Naive thymus-derived CD8-positive, alpha-beta T cell (primary cell): ENCODE measurements around the gene IFT122. TPM values are rescaled to one million over a fixed set of nuclear protein-coding genes. Genes with fewer than 3 reads are reported as not detected.

Source experiments
- ATAC-seq, 2 donors: fragments of 150-1000 bp; cut with Tn5 transposase in 1 of 2; sonication (Bioruptor Pico), chemical (Tn5 transposase) in 1 of 2; 1 replicate in 1 of 2; 2 replicates in 1 of 2; pipeline ENCODE4 v1.10.0; 2021; ENCODE audit warnings: mild to moderate bottlenecking in 2 of 2, moderate library complexity in 2 of 2
- POLR2A ChIA-PET: fragments of 350-600 bp; sonication (Branson Sonifier 250); formaldehyde crosslinking; loops from one replicate; lab custom pipeline; 2021; ENCODE audit warnings: antibody characterized with exemption; lab: Charles Lee
- DNase-seq, 10 donors: peaks; one replicate each; pipeline versions ENCODE4 v3.0.0 to v3.0.0-alpha.2; 2020 to 2022
- H3K27ac Mint-ChIP-seq, 10 donors: one replicate each; pipeline ENCODE4 v1.8.0; 2020 to 2022; ENCODE audit warnings: mild to moderate bottlenecking in 10 of 10, mixed read lengths in 10 of 10, moderate library complexity in 4 of 10, inconsistent platforms in 1 of 10
- H3K27me3 Mint-ChIP-seq, 5 donors: one replicate each; pipeline ENCODE4 v1.8.0; 2021 to 2022; ENCODE audit warnings: mixed read lengths in 5 of 5
- H3K36me3 Mint-ChIP-seq, 3 donors: one replicate each; pipeline ENCODE4 v1.8.0; 2020 to 2022; ENCODE audit warnings: mixed read lengths in 3 of 3, mild to moderate bottlenecking in 2 of 3, inconsistent platforms in 1 of 3
- H3K4me1 Mint-ChIP-seq, 4 donors: one replicate each; pipeline ENCODE4 v1.8.0; 2021 to 2022; ENCODE audit warnings: mixed read lengths in 4 of 4
- H3K4me3 Mint-ChIP-seq, 10 donors: one replicate each; pipeline ENCODE4 v1.8.0; 2020 to 2022; ENCODE audit warnings: mild to moderate bottlenecking in 10 of 10, mixed read lengths in 10 of 10, moderate library complexity in 6 of 10, inconsistent platforms in 1 of 10
- H3K9me3 Mint-ChIP-seq, 9 donors: one replicate each; pipeline ENCODE4 v1.8.0; 2020 to 2022; ENCODE audit warnings: mixed read lengths in 9 of 9, mild to moderate bottlenecking in 3 of 9, inconsistent platforms in 1 of 9, moderate library complexity in 1 of 9
- polyA plus RNA-seq, 3 donors: library from polyadenylated mRNA; unstranded; fragments of 300-500 nt; fragmentation: Illumina TruSeq; gene quantifications; one replicate each; pipeline ENCODE4 v1.2.3, GENCODE V29; 2021
- total RNA-seq, 8 experiments: library from RNA in 2 of 8; stranded (reverse) in 2 of 8; gene quantifications; one replicate each; pipeline ENCODE4 v1.2.3 and lab custom pipeline; 2021 to 2026

Gene IFT122
- total and polyA plus RNA-seq, 5 experiments from 2014 or later, result 3.3 to 25.2 (median 6.5) TPM

DNA sequence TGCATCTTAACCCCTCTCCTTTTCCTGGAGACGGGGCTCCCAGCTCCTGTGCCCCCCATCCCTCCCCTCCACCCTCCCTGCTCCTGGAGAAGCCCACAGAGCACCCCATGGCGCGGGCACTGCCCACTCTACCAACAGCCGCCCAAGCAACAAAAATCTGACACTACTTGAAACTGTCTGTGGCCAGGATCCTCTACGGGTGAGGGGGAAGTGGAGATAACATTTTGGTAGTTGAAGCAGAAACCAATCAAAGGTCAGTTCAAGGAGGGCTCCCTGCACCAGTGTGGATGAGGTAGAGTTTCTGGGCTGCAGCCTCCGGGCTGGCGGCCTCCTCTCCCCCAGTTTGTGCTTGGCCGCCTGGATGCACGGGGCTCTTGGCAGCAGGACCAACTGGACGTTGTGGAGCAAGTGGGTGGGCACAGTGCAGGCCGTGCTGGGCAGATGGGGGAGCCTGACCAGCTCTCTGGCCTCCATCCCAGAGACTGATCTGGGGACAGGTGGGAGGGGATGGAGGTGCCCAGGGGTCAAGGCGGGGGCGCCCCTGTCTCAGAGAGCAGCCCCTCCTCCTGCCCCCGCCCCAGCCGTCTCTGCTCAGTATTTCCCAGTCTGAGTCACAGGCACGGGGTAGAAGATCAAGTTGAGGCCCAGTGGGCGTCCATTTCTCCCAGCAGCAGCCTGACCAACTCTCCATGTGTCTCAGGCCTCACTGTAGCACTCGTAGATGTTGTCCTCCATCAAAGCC lies 115.8 kb downstream of the IFT122 start:
- H3K4me1 Mint-ChIP-seq, result peaks cover 5 to 27% (median 15%) of the 10 kb centered on the region in 4 donors
- DNase-seq (no peak), ATAC-seq (no peak)
- POLR2A ChIA-PET, result interaction anchor here (1.2 kb wide), 1 partner anchor 50 kb away, joined by 4 read pairs; no protein-coding TSS in a partner anchor
- H3K9me3 Mint-ChIP-seq, result no peaks in the 10 kb centered on the region
- H3K27ac Mint-ChIP-seq, result peak overlapping the region in 1 of 10 donors; percentile 20
- no peaks in the 10 kb centered on the region for H3K36me3 Mint-ChIP-seq
- peaks cover 0 to 12% (median 2%) of the 10 kb centered on the region in 5 donors for H3K27me3 Mint-ChIP-seq
- no peak overlapping the region for H3K4me3 Mint-ChIP-seq

DNA sequence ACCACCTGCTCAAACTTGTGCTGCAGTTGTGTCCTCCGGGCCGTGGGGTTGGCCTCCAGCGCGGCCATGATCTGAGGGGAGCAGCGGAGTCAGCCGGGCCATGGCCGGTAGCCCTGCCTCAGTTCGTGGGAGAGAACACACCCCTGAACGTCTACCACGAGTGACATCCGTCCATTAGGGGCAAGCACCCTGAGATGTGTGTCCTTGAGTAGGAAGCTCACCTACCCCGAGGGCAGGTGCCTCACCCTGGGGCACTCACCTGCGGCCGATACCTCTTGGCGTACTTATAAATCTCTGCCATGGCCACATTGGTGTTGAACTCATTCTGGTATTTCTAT lies 116.3 kb downstream of the IFT122 start:
- Mint-ChIP-seq H3K4me1 (peaks cover 5 to 28% (median 15%) of the 10 kb centered on the region in 4 donors), H3K27me3 (peaks cover 0 to 12% (median 2%) of the 10 kb centered on the region in 5 donors)

DNA sequence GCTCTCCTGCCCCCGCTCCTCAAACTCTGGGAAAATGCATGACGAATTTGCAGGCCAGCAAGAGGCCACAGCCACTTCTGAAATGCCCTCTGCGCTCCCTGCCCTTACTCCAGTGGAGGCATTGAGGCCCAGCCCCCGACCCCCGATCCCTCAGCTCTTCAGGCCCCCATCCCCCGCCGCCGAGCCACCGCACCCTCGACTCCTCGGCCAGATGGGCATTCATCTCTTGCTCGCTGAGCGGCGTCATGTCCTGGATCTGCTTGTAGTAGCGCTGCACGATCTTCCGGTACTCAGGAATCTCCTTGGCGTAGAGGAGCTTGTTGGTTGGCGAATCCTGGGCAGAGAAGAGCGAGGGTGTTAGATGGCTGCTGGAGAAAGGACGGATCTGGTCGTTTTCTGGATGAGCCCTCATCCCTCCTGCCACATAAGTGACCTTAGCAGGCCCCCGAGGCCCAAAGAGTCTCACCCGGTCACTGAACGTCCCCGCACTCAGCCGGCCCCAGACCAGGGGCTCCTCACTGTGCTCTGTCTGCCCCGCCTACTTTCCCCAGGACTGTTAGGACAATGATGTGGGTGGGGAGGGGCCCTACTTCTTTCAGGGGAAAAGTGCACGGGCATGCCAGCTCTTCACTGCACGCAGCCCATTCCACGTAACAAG lies 117.0 kb downstream of the IFT122 start:
- Mint-ChIP-seq H3K4me3 (peak overlapping the region in 1 of 10 donors; percentile 25), H3K27me3 (peaks cover 0 to 12% (median 2%) of the 10 kb centered on the region in 5 donors), H3K4me1 (peaks cover 5 to 28% (median 15%) of the 10 kb centered on the region in 4 donors), H3K27ac (peak overlapping the region in 1 of 10 donors; percentile 15), H3K36me3 (no peaks in the 10 kb centered on the region), H3K9me3 (no peaks in the 10 kb centered on the region)
- ATAC-seq (no peak), DNase-seq (no peak)
- POLR2A ChIA-PET, result no interaction called here

More for the DNA sequence above, 116.3 kb downstream of the IFT122 start:
- no peak overlapping the region for H3K4me3 Mint-ChIP-seq
- no peak for DNase-seq
- no peaks in the 10 kb centered on the region for H3K9me3 Mint-ChIP-seq
- no peaks in the 10 kb centered on the region for H3K36me3 Mint-ChIP-seq
- POLR2A ChIA-PET, result no interaction called here
- peak overlapping the region in 1 of 10 donors; percentile 59 for H3K27ac Mint-ChIP-seq
- no peak for ATAC-seq

DNA sequence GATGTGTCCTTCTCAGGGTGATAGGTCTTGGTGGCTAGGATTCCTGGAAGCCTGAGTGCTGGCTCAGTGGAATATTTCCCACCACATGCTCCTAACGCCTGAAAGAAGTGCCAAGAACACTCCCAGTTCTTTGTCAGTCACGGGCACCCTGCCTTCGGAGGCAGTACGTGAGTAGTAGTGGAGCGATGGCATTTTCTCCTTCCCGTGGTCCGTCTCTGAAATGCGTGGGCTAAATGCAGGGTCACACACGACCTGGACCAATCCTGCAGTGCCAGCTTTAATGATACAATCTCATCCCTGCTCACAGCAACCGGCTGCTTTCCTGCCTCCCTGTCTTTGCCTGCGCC lies 117.5 kb downstream of the IFT122 start:
- peaks cover 5 to 28% (median 15%) of the 10 kb centered on the region in 4 donors for H3K4me1 Mint-ChIP-seq
- POLR2A ChIA-PET, result no interaction called here
- H3K4me3 Mint-ChIP-seq, result no peak overlapping the region
- no peaks in the 10 kb centered on the region for H3K36me3 Mint-ChIP-seq
- ATAC-seq, result no peak
- H3K27ac Mint-ChIP-seq, result peak overlapping the region in 2 of 10 donors; percentile 37 to 90
- DNase-seq, result no peak
- no peaks in the 10 kb centered on the region for H3K9me3 Mint-ChIP-seq
- peaks cover 0 to 12% (median 2%) of the 10 kb centered on the region in 5 donors for H3K27me3 Mint-ChIP-seq

DNA sequence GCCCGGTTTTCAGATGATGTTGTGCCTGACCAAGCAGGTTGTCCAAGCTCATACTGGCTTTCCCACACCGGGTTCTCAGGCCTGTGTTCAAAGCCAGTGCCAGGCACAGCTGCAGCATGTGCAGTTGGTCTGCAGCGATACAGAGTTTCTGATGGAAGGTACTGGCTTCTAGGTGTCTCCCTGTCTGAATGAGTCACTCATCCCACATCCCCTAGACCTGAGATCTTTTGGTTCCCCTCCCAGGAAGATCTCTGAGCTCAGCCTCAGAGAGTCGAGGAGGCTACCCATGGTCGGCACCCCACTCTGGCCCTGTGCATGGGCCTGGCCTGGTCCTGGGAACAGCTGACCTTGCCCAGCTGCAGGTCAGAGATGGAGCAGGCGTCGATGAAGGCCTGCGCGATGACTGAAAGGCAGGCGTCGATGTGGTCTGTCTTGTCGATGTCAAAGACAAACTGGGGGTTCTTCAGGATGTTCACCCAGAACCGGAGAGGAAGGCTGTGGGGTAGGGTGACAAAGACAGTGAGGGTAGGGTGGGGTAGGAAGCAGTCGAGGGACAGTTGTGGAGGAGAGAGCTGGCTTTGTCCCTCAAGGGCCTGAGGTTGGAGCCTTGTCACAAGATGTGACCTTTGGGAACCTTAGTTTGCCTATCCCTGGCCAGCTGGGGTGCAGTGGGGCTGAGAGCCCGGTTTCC lies 118.2 kb downstream of the IFT122 start:
- no peak for ATAC-seq
- peak overlapping the region in 1 of 10 donors; percentile 35 for H3K4me3 Mint-ChIP-seq
- H3K27me3 Mint-ChIP-seq, result peaks cover 0 to 6% (median 2%) of the 10 kb centered on the region in 5 donors
- peak in 1 of 10 donors; percentile 26 for DNase-seq
- H3K36me3 Mint-ChIP-seq, result no peaks in the 10 kb centered on the region
- peak overlapping the region in 5 of 10 donors; percentile 42 to 90 (median 53) for H3K27ac Mint-ChIP-seq
- no peaks in the 10 kb centered on the region for H3K9me3 Mint-ChIP-seq
- H3K4me1 Mint-ChIP-seq, result peaks cover 5 to 27% (median 15%) of the 10 kb centered on the region in 4 donors
- POLR2A ChIA-PET, result no interaction called here

DNA sequence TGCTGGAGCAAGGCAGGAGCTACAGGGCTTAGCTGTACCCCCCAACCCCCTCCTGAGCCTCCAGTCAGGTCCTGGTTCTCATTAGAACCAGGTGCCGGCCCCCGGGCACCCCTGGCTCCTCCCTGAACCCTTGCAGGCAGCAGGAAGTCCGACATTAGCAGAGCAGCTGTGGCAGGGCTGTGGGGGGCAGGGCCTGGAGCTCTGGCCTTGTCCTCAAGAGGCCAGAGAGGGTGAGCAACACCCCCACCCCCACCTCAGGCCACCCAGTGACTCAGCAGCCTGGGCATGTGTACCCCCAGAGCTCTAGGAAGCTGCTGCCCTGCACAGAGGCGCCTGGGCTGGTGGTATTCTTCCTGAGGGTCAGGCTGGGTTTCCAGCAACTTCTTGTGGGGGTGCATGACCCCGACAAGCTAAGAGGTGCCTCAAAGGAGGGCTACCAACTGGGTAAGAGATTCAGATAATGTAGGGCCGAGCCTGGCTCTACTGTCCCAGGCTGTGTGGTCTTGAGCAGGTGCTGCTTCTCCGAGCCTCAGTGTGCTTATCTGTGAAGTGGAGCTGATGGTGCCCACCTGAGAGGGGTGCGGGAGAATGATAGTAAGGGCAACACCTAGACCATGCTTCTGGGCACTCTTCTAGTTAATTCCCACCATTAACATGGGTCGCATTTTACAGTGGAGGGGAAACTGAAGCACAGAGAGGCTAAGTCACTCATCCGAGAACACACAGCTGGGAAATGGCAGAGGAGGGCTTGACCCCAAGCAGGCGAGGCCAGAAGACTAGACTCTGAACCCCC lies 118.9 kb downstream of the IFT122 start:
- DNase-seq (no peak), ATAC-seq (no peak)
- Mint-ChIP-seq H3K4me1 (peaks cover 5 to 23% (median 9%) of the 10 kb centered on the region in 4 donors), H3K27ac (peak overlapping the region in 2 of 10 donors; percentile 49 to 90), H3K9me3 (no peaks in the 10 kb centered on the region), H3K27me3 (peaks cover 0 to 6% (median 2%) of the 10 kb centered on the region in 5 donors), H3K36me3 (no peaks in the 10 kb centered on the region), H3K4me3 (no peak overlapping the region)
- POLR2A ChIA-PET, result no interaction called here

GRCh38 chr3:129559565-129560079 lies 119.6 kb downstream of the IFT122 start:
- POLR2A ChIA-PET, result no interaction called here

GRCh38 chr3:129560269-129560787 lies 120.3 kb downstream of the IFT122 start:
- Mint-ChIP-seq H3K36me3 (no peaks in the 10 kb centered on the region), H3K4me1 (peaks cover 0 to 13% (median 1%) of the 10 kb centered on the region in 4 donors), H3K27ac (peak overlapping the region in 4 of 10 donors; percentile 11 to 67 (median 60)), H3K9me3 (no peaks in the 10 kb centered on the region), H3K4me3 (no peak overlapping the region), H3K27me3 (peaks cover 0 to 5% (median 0%) of the 10 kb centered on the region in 5 donors)
- ATAC-seq, result no peak
- DNase-seq, result no peak
- POLR2A ChIA-PET, result no interaction called here

More at GRCh38 chr3:129559565-129560079, 119.6 kb downstream of the IFT122 start:
- no peaks in the 10 kb centered on the region for H3K9me3 Mint-ChIP-seq
- H3K4me3 Mint-ChIP-seq, result no peak overlapping the region
- peaks cover 0 to 5% (median 0%) of the 10 kb centered on the region in 5 donors for H3K27me3 Mint-ChIP-seq
- DNase-seq, result no peak
- peaks cover 3 to 17% (median 4%) of the 10 kb centered on the region in 4 donors for H3K4me1 Mint-ChIP-seq
- no peak for ATAC-seq
- no peaks in the 10 kb centered on the region for H3K36me3 Mint-ChIP-seq
- H3K27ac Mint-ChIP-seq, result no peak overlapping the region

DNA sequence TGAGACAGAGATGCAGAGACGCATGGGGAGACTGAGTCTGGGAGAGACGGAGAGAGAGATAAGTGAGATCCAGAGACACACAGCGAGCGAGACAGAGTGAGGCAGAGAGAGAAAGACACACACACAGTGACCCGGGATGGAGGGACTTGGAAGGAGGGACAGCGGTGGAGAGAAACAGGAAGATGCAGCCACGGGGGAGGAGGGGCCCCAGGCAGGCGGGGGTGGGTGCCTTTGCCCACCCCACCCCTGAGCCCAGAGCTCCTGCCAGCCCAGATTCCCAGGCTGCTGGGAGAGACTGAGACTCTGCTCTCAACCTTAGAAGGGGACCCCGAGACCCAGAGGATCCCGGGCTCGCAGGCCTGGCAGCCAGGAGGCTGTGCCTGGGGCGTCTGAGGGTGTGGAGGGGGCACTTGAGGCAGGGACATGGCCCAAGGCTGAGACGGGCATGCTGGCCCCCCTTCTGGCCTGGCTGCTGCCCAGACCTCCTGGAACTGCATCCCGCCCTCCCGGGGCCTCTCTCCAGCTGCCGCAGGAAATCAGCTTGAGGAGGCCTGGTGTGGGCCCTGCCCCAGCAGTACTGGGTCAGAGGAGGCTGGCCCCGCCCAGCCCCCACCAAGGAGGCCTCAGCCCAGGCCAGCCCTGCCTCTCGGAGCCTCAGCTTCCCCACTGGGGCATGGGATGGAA lies 121.0 kb downstream of the IFT122 start:
- Mint-ChIP-seq H3K4me3 (no peak overlapping the region), H3K36me3 (no peaks in the 10 kb centered on the region)

GRCh38 chr3:129561619-129562248 lies 121.7 kb downstream of the IFT122 start:
- Mint-ChIP-seq H3K4me1 (peaks cover 0 to 13% (median 2%) of the 10 kb centered on the region in 4 donors), H3K27me3 (peaks cover 0 to 5% (median 0%) of the 10 kb centered on the region in 5 donors), H3K9me3 (no peaks in the 10 kb centered on the region), H3K27ac (peak overlapping the region in 1 of 10 donors; percentile 20), H3K4me3 (no peak overlapping the region), H3K36me3 (no peaks in the 10 kb centered on the region)
- DNase-seq (no peak), ATAC-seq (no peak)
- POLR2A ChIA-PET, result interaction anchor here (1.4 kb wide), 1 partner anchor 15 kb away, joined by 5 read pairs; no protein-coding TSS in a partner anchor

More for the DNA sequence above, 121.0 kb downstream of the IFT122 start:
- H3K27ac Mint-ChIP-seq, result peak overlapping the region in 3 of 10 donors; percentile 11 to 63 (median 56)
- ATAC-seq (no peak), DNase-seq (no peak)
- POLR2A ChIA-PET, result interaction anchor here (1.4 kb wide), 1 partner anchor 16 kb away, joined by 5 read pairs; no protein-coding TSS in a partner anchor
- no peaks in the 10 kb centered on the region for H3K9me3 Mint-ChIP-seq
- H3K27me3 Mint-ChIP-seq, result peaks cover 0 to 5% (median 0%) of the 10 kb centered on the region in 5 donors
- peaks cover 0 to 13% (median 1%) of the 10 kb centered on the region in 4 donors for H3K4me1 Mint-ChIP-seq

DNA sequence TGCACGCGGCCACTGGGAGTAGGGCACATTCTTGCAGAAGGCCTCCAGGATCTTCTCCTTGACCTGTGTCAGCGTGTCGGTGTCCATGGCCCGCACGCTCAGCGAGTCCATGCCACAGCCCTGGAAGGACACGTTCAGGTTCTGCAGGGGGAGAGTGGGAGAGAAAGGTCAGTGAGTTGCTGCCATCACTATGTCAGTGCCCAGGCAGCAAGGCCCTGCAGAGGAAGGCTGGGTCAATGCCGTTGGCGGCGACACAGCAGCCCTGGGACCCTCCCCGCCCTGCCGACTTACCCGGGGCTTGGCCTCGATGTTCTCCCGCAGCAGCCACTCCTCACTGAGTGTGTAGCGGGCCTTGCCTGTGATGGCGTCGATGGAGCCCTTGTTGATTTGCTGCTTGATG lies 122.8 kb downstream of the IFT122 start:
- Mint-ChIP-seq H3K9me3 (no peaks in the 10 kb centered on the region), H3K4me3 (no peak overlapping the region)
- no peak for ATAC-seq

More for the DNA sequence above, 122.8 kb downstream of the IFT122 start:
- H3K4me1 Mint-ChIP-seq, result peaks cover 0 to 10% (median 3%) of the 10 kb centered on the region in 4 donors
- no peaks in the 10 kb centered on the region for H3K36me3 Mint-ChIP-seq
- no peak for DNase-seq
- peaks cover 0 to 5% (median 0%) of the 10 kb centered on the region in 5 donors for H3K27me3 Mint-ChIP-seq
- no peak overlapping the region for H3K27ac Mint-ChIP-seq
- POLR2A ChIA-PET, result no interaction called here
